Natural killer cell (primary cell): ENCODE measurements around the gene SV2B. TPM values are rescaled to one million over a fixed set of nuclear protein-coding genes. Genes with fewer than 3 reads are reported as not detected.

Experiments used
- ATAC-seq, 3 donors: fragments of 150-1000 bp in 2 of 3; fragments of 200-7000 bp in 1 of 3; cut with Tn5 transposase; 1 replicate in 1 of 3; 2 replicates in 2 of 3; pipeline ENCODE4 v1.10.0; 2021; ENCODE audit warnings: mild to moderate bottlenecking in 2 of 3, moderate library complexity in 2 of 3
- DNase-seq, 2 donors: peaks; one replicate each; pipeline versions ENCODE4 v3.0.0 to v3.0.0-alpha.2; 2013 to 2021; ENCODE audit warnings: mixed read lengths in 1 of 2
- H3K27ac ChIP-seq: one replicate; pipeline ENCODE4 v1.5.1; 2013; ENCODE audit warnings: mild to moderate bottlenecking, low read length
- H3K27me3 ChIP-seq: one replicate; pipeline ENCODE4 v1.6.1; 2013; ENCODE audit warnings: low read length; ENCODE audit not compliant: control insufficient read depth, insufficient read depth
- H3K36me3 ChIP-seq: one replicate; pipeline ENCODE4 v1.6.1; 2013; ENCODE audit warnings: low read length; ENCODE audit not compliant: control insufficient read depth, insufficient read depth
- H3K4me1 ChIP-seq: one replicate; pipeline ENCODE4 v1.6.1; 2013; ENCODE audit warnings: low read length; ENCODE audit not compliant: control insufficient read depth, insufficient read depth
- H3K4me3 ChIP-seq: one replicate; pipeline ENCODE4 v1.5.1; 2013; ENCODE audit warnings: low read length
- H3K9me3 ChIP-seq: one replicate; pipeline ENCODE4 v1.6.1; 2013; ENCODE audit warnings: low read length; ENCODE audit not compliant: control insufficient read depth, insufficient read depth
- H3K27ac Mint-ChIP-seq, 2 donors: one replicate each; pipeline ENCODE4 v1.8.0; 2022; ENCODE audit warnings: mild to moderate bottlenecking in 2 of 2, mixed read lengths in 2 of 2, moderate library complexity in 1 of 2
- H3K27me3 Mint-ChIP-seq, 2 donors: one replicate each; pipeline ENCODE4 v1.8.0; 2022; ENCODE audit warnings: low read depth in 2 of 2, mixed read lengths in 2 of 2
- H3K36me3 Mint-ChIP-seq: one replicate; pipeline ENCODE4 v1.8.0; 2022; ENCODE audit warnings: mixed read lengths
- H3K4me1 Mint-ChIP-seq, 2 donors: one replicate each; pipeline ENCODE4 v1.8.0; 2022; ENCODE audit warnings: mixed read lengths in 2 of 2
- H3K4me3 Mint-ChIP-seq: one replicate; pipeline ENCODE4 v1.8.0; 2022; ENCODE audit warnings: mild to moderate bottlenecking, moderate library complexity, mixed read lengths
- H3K9me3 Mint-ChIP-seq, 2 donors: one replicate each; pipeline ENCODE4 v1.8.0; 2022; ENCODE audit warnings: mixed read lengths in 2 of 2
- CTCF ChIP-seq: fragments of 200-600 bp; IDR thresholded peaks from one replicate; pipeline ENCODE4 v1.8.0; 2022; ENCODE audit warnings: antibody characterized with exemption
- WGBS: methylation state at CpG from one replicate; pipeline ENCODE4 v1.1.7; 2013; ENCODE audit warnings: missing lambda C conversion rate; ENCODE audit not compliant: insufficient coverage; 5-methylcytosine and 5-hydroxymethylcytosine counted together
- intact Hi-C: fragments of 100-400 bp; cut with micrococcal nuclease; formaldehyde crosslinking; loops from one replicate; pipeline ENCODE4 v1.14.2; 2022
- total RNA-seq, 4 donors: library from RNA; stranded (reverse); fragments of 120-200 nt in 1 of 4; gene quantifications; one replicate each; pipeline versions ENCODE4 v1.2.3 to v1.2.4, GENCODE V29; 2013 to 2022

SV2B gene
- total RNA-seq, 3 donors from 2014 or later (not counting 1 experiment from before 2014, with no cell fraction given), result not detected

GRCh38 chr15:91203619-91204203, 103.7 kb downstream of the SV2B start:
- Mint-ChIP-seq H3K27ac (no peak overlapping the region), H3K4me1 (no peaks in the 10 kb centered on the region), H3K36me3 (no peaks in the 10 kb centered on the region), H3K27me3 (peaks cover 19 to 28% of the 10 kb centered on the region in 2 donors), H3K9me3 (no peaks in the 10 kb centered on the region), H3K4me3 (no peak overlapping the region)
- 74% methylated on average over 6 of the region's 7 CpGs for WGBS
- H3K9me3 ChIP-seq, result no peaks in the 10 kb centered on the region
- no peaks in the 10 kb centered on the region for H3K36me3 ChIP-seq
- intact Hi-C loops, result no loop called here
- no peak overlapping the region for H3K4me3 ChIP-seq
- H3K27me3 ChIP-seq, result no peaks in the 10 kb centered on the region
- DNase-seq (no peak), ATAC-seq (no peak)
- H3K4me1 ChIP-seq, result no peaks in the 10 kb centered on the region
- H3K27ac ChIP-seq, result no peak overlapping the region
- no peak for TF ChIP-seq CTCF

GRCh38 chr15:91208371-91208770, 108.3 kb downstream of the SV2B start:
- intact Hi-C loops, result no loop called here
- Mint-ChIP-seq H3K4me3 (no peak overlapping the region), H3K4me1 (no peaks in the 10 kb centered on the region), H3K36me3 (no peaks in the 10 kb centered on the region), H3K9me3 (no peaks in the 10 kb centered on the region), H3K27me3 (peaks cover 28 to 60% of the 10 kb centered on the region in 2 donors), H3K27ac (no peak overlapping the region)
- DNase-seq (no peak), ATAC-seq (no peak)
- Histone ChIP-seq H3K4me1 (no peaks in the 10 kb centered on the region), H3K9me3 (no peaks in the 10 kb centered on the region), H3K27me3 (no peaks in the 10 kb centered on the region), H3K36me3 (no peaks in the 10 kb centered on the region), H3K4me3 (no peak overlapping the region), H3K27ac (no peak overlapping the region)
- TF ChIP-seq CTCF, result no peak
- 93% methylated on average over 1 of the region's 1 CpG for WGBS

GRCh38 chr15:91209318-91209717, 109.3 kb downstream of the SV2B start:
- Histone ChIP-seq H3K27me3 (no peaks in the 10 kb centered on the region), H3K4me1 (no peaks in the 10 kb centered on the region), H3K36me3 (no peaks in the 10 kb centered on the region), H3K27ac (no peak overlapping the region), H3K4me3 (no peak overlapping the region), H3K9me3 (no peaks in the 10 kb centered on the region)
- no peak for DNase-seq
- H3K27ac Mint-ChIP-seq, result no peak overlapping the region
- H3K36me3 Mint-ChIP-seq, result no peaks in the 10 kb centered on the region
- peaks cover 32 to 67% of the 10 kb centered on the region in 2 donors for H3K27me3 Mint-ChIP-seq
- TF ChIP-seq CTCF, result no peak
- intact Hi-C loops, result no loop called here
- 79% methylated on average over 4 of the region's 4 CpGs for WGBS
- H3K4me1 Mint-ChIP-seq, result no peaks in the 10 kb centered on the region
- H3K4me3 Mint-ChIP-seq, result no peak overlapping the region
- ATAC-seq, result no peak
- no peaks in the 10 kb centered on the region for H3K9me3 Mint-ChIP-seq

DNA sequence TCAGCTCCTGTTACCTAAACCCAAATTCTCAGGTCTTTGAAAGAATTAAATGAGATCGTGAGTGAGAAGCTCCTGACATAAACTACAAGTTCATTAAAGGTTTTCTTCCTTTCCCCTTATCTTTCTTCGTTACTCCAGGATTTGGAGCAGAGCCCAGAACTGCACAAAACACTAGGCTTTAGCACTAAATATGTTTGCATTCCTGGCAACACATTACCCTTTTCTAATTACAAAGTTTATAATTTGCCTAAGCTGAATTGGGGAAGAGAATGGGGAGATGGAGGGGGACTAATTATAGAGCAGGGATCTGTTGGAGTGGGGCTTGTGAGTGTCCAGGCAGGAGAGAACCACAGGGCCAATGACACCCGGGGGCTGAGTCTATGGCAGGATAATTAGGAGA, 109.7 kb downstream of the SV2B start:
- H3K27ac Mint-ChIP-seq, result no peak overlapping the region
- DNase-seq (no peak), ATAC-seq (no peak)
- no peaks in the 10 kb centered on the region for H3K9me3 ChIP-seq
- H3K27me3 Mint-ChIP-seq, result peaks cover 32 to 69% of the 10 kb centered on the region in 2 donors
- no peak overlapping the region for H3K4me3 ChIP-seq
- no peaks in the 10 kb centered on the region for H3K36me3 ChIP-seq
- no peaks in the 10 kb centered on the region for H3K4me1 Mint-ChIP-seq
- no peaks in the 10 kb centered on the region for H3K9me3 Mint-ChIP-seq
- 73% methylated on average over 3 of the region's 3 CpGs for WGBS
- H3K4me1 ChIP-seq, result no peaks in the 10 kb centered on the region
- no peak overlapping the region for H3K27ac ChIP-seq
- no peaks in the 10 kb centered on the region for H3K27me3 ChIP-seq
- intact Hi-C loops, result no loop called here
- no peak overlapping the region for H3K4me3 Mint-ChIP-seq
- TF ChIP-seq CTCF, result no peak
- no peaks in the 10 kb centered on the region for H3K36me3 Mint-ChIP-seq
